Measurements from ENCODE around the gene UBE2Q1.

UBE2Q1 gene

DNA sequence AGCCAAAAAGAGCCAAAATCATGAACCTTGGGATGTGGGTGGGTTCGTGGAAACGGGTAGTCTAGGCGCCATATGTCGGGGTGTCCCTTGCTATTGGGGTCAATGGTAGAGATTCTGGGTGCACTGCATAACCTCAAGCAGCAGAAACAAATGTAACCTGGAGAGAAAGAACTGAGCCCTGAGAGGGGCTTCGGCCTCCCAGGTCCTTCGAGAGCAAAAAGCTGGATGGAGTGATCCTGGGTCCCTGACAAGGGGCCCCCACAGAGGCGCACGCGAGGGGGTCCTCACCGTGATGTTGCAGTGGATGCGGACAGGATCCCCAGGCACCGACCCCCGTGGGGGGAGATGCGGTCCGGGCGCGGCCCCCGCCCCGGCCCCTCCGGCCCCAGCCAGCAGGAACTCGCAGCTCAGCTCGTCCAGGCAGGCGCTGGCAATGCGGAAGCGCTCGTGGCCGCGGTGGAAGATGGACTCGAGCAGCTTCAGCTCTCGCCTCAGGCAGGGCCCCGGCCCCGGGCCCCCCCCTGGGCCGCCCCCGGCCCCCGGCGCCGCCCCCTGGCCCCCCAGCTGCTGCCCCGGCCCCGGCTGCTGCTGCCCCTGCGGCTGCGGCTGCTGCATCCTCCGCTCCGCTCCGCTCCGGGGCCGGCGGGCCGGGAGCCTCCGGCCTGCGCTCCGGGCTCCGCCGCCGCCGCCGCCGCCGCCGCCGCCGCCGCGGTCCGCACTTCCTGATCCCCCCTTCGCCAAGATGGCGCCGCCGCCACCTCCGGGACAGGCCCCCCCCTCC, at the start of gene UBE2Q1:
TSS of gene UBE2Q1 (minus strand) at position 724 of the 781 bp plus-strand sequence. CDS start at position 615, 109 bp downstream.
- DNase-seq (ENCODE audit: low read depth in 3 of 3): no peak

DNA sequence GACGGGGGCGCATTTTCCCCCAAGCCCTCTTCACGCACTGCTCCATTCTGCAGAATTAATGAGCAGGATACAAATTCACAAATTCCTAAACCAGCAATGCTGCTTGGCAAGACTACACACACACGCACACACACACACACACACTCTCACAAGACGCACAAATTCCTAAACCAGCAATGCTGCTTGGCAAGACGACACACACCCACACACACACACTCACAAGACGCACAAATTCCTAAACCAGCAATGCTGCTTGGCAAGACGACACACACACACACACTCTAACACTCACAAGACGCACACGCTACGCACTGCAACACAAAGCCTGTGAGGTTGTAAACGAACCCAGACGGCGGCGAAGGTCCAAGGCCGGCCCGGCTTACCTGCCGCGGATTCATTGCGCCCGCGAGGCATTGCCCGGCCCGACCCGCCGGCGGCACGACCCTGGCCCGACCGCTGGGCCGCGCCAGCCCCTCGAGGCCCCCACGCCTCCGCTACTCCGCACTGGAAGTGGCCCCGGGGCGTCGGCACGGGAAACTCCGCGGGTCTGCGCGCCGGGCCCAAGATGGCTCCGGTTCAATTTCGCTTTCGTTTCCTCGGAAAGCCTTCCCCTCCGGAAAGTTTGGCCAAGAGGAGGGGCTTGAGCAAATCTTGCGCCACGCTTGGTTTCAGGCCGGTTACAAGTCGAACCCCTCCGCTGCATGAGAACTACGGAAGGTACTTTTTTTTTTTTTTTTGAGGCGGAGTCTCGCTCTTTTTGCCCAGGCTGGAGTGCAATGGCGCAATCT, 49.3 kb upstream of the UBE2Q1 start, which contains the start of gene ADAR:
TSS of gene ADAR (minus strand) at position 578 of the 788 bp plus-strand sequence. CDS start at position 398, 180 bp downstream.
- peak; percentile 77 to 89 (median 79) for DNase-seq (ENCODE audit: low read depth in 3 of 3)

DNA sequence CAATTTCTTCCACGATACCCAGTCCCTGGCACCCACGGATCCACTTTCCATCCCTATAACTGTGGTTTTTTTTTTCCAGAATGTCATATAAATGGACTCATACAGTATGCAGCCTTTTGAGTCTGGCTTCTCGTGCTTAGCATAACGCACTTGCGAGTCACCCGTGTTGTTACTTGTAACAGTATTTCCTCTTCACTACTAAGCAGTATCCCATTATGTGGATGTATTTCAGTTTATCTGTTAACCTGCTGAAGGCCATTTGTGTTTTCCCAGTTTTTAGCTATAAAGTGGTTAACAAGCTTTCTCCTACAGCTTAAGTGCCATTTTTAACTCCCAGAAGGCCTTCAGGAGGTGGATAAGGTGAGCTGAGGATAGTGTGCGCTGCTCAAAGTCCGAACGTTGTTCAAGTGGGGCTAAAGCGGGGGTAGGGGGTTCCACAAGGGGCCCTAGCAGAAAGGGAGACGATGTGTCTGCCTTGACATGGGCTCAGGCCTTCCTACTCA, 48.7 kb upstream of the UBE2Q1 start:
- no peak for DNase-seq (ENCODE audit: low read depth in 3 of 3)

DNA sequence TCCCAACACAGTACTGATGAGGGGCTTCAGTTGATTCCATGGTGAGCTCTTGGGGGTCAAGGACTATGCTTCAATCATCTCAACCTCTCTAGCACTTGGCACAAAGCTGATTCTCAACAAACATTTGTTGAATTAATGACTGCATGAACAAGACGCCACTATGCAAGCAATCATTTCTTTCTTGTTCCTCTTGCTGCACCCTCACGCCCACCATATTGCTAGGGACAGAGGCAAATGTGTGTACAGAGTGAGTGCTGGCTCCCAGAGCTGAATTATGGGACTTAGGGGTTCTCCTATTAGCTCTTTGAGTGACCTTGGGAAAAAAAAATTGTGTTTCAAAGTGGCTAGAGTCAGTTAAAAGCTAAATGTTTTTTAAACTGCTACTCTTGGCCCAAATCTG, 47.1 kb upstream of the UBE2Q1 start:
- DNase-seq (ENCODE audit: low read depth in 3 of 3): no peak

DNA sequence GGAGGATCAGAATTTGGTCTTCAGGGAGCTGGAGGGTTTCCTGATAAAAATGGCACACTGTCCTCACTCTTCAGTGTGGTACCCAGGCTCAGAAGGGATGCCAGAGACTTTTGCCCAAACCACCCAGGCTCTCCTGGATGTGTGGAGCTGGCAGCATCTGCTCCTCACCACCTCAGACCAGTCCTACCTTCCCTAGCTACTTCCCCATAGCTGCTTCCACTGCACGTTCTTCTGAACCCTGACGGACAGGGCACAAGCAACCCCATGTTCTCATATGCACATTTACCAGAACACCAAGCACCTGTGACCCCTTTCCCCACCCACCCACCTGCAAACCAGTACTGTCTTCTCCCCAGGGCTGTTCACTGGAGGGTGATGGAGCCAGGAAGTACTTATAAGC, 44.9 kb upstream of the UBE2Q1 start:
- no peak for DNase-seq (ENCODE audit: low read depth in 3 of 3)

DNA sequence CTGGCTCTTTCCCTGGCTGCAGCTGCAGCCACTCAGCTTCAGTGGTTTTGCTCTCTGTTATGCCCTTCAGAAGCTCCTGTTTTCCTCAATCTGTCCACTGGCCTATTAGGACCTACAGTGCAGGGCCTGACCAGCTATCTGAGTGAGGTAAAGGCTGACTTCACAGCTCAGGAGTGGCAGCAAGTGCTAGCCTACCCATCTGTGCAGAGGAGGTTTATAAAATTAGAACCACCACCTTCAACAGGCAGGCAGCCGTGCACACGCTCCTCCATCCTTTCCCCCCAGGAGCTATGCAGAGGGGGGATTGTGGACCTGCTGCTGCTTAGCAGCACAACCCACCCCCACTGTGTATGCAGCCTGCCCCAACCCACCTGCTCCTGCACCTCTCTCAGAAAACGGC, 41.2 kb upstream of the UBE2Q1 start:
- DNase-seq (ENCODE audit: low read depth in 3 of 3): no peak

DNA sequence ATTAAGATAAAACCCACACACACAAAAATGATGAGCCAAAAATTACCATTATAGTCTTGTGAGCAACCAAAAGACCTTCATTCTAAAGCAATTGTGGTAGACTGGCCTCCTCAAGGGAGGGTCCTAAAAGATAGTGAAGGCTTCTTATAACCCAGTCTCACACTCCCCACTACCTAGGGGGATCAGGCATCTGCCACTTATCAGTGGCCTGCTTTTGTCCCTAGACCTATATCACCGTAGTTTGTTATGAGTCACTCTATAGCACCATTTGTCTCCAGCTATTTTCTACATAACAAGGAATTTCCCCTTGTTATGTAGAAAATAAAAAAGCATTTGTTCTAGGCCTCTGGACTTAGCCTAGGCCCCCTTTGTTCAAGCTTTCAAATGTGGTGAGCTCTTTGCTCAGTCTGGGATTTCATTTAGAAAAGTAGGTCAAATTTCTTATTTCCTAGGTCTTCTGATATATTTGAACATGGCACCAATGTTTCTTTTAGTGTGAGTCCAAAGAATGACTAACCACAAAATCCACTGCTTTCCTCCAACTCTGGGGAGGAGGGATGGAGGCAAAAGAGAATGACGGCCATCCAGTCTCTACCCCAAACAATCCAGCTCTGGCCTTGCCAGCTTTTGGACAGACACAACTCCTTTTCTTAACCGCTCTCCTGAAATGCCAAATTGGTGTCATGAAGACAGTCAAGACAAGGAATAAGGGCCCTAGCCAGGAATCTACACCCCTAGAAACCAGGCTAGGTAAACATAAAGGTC, 40.6 kb upstream of the UBE2Q1 start:
- no peak for DNase-seq (ENCODE audit: low read depth in 3 of 3)

DNA sequence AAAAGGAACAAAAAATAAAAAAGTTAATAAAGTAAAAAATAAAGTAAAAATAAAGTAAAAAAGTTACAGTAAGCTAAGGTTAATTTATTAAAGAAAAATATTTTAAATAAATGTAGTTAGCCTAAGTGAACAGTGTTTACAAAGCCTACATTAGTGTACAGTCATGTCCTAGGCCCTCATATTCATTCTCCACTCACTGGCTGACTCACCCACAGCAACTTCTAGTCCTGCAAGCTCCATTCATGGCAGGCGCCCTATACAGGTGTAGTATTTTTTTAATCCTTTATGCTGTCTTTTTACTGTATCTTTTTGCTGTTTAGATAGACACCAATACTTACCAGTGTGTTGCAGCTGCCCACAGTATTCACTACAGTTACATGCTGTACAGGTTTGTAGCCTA, 37.2 kb upstream of the UBE2Q1 start:
- no peak for DNase-seq (ENCODE audit: low read depth in 3 of 3)

DNA sequence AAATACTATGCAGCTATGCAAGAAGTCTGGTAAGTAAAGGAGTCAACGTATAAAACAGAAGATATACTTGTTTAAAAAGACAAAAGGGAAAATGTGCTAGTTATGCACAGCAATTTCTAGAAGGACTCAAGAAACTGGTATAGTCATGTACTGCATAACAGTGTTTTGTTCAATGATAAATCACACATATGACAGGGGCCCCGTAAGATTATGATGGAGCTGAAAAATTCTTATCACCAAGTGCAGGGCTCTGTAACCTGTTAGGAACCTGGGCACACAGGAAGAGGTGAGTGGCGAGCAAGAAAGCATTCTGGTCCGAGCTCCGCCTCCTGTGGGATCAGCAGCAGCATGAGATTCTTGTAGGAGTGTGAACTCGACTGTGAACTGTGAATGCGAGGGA, 36.3 kb upstream of the UBE2Q1 start:
- no peak for DNase-seq (ENCODE audit: low read depth in 3 of 3)

DNA sequence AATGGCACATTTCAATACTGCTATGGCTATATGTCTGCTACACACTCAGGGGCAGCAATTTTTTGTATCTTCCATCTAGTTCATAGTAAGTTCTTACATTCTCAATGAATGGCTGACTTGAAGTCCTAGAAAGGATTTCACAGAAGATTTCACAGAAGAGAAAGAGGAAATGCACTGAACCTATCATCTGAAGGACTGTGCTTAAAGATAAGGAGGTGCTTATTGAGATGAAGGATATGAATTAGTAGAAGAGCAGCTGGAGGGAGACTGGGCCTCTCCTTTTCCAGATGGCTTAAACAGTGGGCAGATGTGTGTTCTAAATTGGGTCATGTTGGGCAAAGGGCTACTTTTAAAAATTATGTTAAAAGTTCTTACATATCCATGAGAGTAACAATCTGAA, 34.9 kb upstream of the UBE2Q1 start:
- no peak for DNase-seq (ENCODE audit: low read depth in 3 of 3)

DNA sequence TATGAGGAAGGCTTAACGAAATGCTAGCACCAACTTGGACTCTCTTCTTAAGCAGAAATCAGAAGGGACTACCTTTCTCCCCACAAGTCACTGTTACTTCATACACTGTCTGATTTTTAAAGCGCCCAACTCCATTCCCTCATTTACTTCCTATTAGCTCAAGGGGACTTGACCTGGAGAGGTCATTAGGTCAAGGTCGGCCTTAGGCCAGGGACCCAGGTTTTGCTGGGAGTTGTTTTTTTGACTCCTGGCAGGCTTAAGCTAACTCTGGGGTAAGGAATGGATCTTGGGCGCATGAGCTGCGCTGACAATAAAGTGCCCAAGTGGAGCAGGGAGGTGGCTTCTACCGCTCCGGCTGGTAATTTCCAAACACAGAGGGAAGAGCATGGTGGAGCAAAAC, 32.7 kb upstream of the UBE2Q1 start:
- no peak for DNase-seq (ENCODE audit: low read depth in 3 of 3)

DNA sequence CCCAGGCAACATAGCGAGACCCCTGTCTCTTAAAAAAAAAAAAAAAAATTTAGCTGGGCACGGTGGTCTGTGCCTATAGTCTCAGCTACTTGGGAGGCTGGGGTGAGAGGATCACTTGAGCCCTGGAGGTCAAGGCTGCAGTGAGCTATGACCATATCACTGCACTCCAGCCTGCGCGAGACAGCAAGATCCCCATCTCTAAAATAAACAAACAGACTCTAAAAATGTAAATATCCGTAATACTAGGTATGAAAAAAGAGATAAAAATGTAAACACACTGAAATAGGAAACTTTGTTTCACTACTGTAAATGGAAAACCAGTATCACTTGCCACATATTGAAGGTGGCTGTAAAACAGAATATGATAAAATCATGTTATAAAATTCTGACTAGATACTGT, 32.3 kb upstream of the UBE2Q1 start:
- no peak for DNase-seq (ENCODE audit: low read depth in 3 of 3)

DNA sequence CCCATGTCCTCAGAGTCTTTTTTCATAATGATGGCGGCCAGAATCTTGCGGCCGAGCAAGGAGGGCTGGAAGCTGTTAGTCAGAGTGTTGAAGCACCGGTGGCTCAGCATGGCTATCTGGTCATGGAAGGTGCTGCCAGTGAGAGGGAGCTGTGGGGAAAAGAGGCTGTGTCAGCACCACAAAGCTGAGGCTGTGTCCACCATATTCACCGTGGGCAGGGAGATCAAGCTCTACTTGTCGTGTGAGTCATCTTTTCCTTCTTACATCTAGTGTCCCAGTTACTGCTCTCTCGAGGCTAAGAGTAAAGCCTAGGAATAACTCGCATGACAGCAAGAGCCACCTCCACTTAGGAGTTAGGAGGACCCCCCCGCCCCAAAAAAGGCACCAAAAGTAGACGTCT, 31.3 kb upstream of the UBE2Q1 start:
- no peak for DNase-seq (ENCODE audit: low read depth in 3 of 3)

DNA sequence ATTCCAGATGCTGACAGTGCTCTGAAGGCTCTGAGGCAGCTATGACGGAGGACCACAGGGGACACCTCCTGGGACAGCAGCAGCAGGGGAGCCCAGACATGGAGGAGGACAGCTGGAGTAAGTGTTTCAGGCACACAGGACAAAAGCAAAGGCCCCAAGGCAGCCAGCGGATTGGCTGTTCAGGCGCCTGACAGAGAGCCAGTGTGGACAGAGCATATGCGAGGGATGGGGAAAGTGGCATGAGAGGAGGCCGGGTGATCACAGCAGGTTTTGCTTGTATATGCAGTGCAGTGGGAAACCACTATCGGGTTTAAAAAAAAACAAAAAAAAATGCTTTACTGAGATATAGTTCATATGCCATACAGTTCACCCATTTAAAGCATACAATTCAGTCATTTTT, 28.2 kb upstream of the UBE2Q1 start:
- DNase-seq (ENCODE audit: low read depth in 3 of 3): no peak

DNA sequence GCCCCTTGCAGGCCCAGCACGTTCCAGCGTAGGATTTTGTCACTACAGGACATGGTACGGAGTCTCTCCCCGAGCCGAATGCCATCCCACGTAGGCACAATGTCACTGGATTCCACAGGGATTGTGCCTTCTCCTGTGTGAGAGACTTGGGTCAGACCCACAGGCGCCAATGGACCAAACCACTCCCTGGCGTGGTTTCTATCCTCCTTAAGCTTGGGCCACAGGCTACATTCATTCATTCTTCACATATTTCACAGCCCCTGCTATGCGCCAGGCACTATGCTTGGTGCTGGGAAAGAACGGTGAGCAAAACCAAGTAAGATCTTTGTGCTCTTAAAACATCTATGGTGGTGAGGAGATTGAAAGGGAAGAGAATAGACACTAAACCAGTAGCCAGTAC, 27.8 kb upstream of the UBE2Q1 start:
- DNase-seq (ENCODE audit: low read depth in 3 of 3): no peak

DNA sequence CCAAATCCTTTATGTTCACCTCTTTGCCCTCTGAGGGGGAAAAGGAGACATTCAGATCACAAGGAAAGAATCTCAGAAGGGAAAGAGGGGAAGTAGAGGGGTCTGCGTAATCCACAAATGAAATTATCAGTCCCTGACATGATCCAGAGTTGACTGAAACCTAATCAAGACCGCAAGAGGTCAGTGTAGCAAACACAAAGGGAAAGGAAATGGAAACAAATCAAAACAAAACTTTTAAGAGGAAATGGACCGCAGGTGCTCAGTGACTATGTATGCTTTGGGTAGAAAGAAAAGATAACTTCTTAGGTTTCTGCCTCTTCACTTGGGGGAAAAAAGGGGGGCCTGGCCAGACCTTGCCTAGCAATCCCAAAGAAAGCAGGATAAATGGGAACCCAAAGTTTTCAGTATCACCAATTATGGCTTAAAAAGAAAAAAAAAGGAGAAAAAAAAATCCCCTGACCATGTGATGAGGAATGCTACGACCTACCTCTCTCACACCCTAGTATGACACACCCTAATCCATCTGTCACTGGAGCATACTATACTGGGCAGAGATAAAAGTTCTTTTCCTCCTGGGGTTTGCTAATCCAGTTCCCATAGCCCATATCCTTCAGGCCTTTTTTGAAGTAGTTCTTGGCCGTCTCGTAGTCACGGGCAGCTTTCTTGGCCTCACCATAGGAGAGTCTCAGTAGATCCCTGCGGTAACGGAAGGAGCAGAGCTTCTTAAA, 26.0 kb upstream of the UBE2Q1 start:
- no peak for DNase-seq (ENCODE audit: low read depth in 3 of 3)

DNA sequence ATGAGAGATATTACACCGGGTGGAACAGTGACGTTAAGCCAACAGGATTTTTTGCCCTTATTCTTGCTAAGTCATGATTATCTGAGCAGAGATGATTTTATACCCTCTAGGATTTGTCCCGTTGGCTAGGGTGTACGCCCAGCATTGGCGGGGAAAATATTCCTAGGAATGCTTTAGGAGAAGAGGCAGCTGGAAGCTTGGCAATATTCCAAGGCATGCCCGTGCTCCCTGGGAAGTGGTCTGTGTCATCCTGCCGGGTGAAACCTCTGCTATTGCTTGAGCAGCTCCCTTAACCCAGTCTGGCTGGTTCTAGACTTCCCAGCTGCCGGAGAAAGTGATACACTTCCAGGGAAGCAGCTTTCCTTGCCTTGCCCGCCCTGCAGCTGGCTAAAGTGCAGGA, 25.3 kb upstream of the UBE2Q1 start:
- DNase-seq (ENCODE audit: low read depth in 3 of 3): no peak

DNA sequence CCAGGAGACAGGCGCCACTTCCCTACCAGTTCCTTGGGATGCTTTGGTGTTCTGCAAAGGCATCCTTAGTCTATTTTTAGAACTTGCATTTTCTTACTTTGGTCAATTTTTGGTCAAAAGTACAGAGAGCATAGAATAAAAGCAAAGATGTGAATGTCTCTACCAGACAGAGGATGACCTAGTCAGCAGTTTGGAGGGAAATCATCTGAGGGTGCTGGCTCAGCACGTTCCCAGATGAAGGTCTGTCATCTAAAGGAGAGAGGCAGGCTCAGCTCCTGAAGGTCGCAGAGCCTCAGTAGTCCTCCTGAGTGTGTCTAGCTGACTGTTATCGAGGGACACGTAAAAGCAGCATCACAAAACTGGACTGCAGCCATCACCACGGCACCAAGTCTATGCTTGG, 24.4 kb upstream of the UBE2Q1 start:
- no peak for DNase-seq (ENCODE audit: low read depth in 3 of 3)

DNA sequence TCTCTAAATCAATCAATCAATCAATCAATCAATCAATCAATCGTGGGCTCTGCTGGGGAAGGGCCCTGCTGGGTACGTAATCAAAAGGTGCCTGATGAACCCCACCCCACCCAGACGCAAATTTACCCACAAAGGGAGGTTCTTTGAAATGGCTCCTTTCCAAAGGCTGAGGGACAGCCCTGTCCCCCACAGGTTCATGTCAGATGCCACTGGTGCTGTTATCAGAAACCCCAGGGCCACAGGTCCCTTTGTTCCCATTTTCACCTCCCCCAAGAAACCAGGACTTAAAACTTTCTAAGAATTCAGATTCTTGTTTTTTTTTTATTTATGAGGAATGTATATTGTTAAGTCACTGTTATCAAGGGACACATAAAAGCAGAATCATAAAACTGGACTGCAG, 23.3 kb upstream of the UBE2Q1 start:
- no peak for DNase-seq (ENCODE audit: low read depth in 3 of 3)

DNA sequence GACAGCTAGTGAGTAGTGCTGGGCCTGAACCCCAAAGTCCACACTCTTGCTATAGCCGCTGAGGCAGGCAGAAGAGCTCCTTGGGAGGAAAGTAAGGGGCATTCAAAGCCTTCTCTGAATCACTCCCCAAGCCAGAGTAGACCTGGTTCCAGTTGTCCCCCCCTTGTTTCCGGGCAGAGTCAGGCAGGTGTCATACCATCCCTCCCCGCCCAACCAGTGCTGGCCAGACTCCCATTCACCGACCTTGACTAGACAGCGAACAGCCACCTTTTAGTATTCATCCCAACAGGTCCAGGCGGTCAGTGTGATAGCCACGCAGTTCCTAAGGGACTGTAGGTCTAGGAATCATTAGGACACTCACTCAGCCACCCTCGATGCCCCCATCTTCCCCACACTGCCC, 20.9 kb upstream of the UBE2Q1 start:
- DNase-seq (ENCODE audit: low read depth in 3 of 3): no peak

DNA sequence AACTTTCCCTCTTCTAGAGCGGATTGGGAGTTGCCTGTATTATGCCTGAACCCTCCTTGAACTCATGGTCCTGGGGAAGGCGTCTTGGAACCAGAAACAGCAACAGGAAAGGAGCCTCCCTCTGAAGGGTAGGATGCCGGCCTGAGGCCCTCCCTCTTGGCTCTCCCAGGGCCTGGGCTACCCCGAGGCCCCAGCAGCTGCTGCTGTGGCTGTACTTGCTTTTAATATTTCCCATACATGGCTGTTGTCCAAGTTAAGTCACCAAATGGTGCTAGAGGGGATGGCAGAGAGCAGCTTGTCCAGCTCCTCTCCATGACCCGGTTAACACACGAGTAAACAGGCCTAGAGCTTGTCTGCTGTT, 19.6 kb upstream of the UBE2Q1 start:
- no peak for DNase-seq (ENCODE audit: low read depth in 3 of 3)
